ENCODE results near the gene PLK3. TPM values are rescaled to one million over a fixed set of nuclear protein-coding genes. Genes with fewer than 3 reads are reported as not detected.
A peak's percentile ranks its signal among the peaks of the same experiment; 100 is the strongest.

PLK3 gene
- total RNA-seq, 2 donors from 2014 or later: 3.3 to 9.0 TPM

DNA sequence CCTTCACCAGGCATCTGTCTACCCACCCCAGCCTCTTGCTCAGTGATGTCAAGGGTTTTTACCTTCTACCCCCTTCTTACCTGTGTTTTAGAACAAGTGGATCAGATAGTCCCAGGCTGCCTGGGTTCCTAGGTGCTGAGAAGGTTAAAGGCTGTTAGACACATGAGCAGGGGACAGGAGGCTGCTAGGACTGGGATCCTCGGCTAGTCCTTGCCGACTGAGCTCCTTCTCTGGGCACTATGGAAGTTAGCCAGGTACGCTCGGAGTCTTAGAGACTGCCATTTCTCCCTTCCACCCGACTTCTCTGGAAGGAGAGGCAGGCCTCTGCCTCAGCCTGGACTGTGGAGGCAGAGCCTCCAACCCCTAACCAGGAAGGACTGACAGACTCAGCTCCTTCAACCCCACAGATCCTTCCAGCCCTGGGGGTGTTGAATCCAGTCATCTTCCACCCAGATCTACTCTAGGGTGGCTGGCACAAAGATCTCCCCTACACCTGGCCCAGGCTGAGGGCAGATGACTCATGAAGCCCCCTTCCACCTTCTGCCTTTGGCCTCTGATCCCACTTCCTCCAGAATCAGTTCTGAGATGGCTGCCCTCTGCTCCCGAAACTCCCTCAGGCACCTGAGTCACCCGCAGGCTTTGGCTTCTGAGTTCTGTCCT lies 6.7 kb downstream of the PLK3 start, which contains the start of gene DYNLT4:
Gene DYNLT4, minus strand, starts transcription at position 648 of the 660 bp plus-strand sequence. CDS start 683 bp downstream, outside the sequence.
- peaks cover 36% of the 10 kb centered on the region for H3K4me1 ChIP-seq (ENCODE audit: control insufficient read depth, insufficient read depth, low read length)
- Mint-ChIP-seq H3K36me3 (ENCODE audit: low read depth) (peaks cover 9% of the 10 kb centered on the region), H3K27me3 (ENCODE audit: insufficient read depth) (no peaks in the 10 kb centered on the region), H3K9me3 (no peaks in the 10 kb centered on the region), H3K4me1 (peaks cover 35% of the 10 kb centered on the region), H3K27ac (peak within 1 kb of the TSS; percentile 99), H3K4me3 (peak within 1 kb of the TSS; percentile 51)
- no peak within 1 kb of the TSS for H3K4me3 ChIP-seq (ENCODE audit: low read length)
- DNase-seq: no peak
- peaks cover 27% of the 10 kb centered on the region for H3K36me3 ChIP-seq (ENCODE audit: control insufficient read depth, insufficient read depth, low read length)
- no peaks in the 10 kb centered on the region for H3K9me3 ChIP-seq (ENCODE audit: control insufficient read depth, low read length)
- H3K27me3 ChIP-seq (ENCODE audit: control insufficient read depth, insufficient read depth, low read length, poor library complexity, severe bottlenecking): no peaks in the 10 kb centered on the region
- peak within 1 kb of the TSS; percentile 59 for H3K9ac ChIP-seq (ENCODE audit: extremely low read depth, low read length, poor library complexity, severe bottlenecking)
- H3K27ac ChIP-seq (ENCODE audit: low read depth, low read length): peak within 1 kb of the TSS; percentile 87
- TF ChIP-seq, protein P1, sequence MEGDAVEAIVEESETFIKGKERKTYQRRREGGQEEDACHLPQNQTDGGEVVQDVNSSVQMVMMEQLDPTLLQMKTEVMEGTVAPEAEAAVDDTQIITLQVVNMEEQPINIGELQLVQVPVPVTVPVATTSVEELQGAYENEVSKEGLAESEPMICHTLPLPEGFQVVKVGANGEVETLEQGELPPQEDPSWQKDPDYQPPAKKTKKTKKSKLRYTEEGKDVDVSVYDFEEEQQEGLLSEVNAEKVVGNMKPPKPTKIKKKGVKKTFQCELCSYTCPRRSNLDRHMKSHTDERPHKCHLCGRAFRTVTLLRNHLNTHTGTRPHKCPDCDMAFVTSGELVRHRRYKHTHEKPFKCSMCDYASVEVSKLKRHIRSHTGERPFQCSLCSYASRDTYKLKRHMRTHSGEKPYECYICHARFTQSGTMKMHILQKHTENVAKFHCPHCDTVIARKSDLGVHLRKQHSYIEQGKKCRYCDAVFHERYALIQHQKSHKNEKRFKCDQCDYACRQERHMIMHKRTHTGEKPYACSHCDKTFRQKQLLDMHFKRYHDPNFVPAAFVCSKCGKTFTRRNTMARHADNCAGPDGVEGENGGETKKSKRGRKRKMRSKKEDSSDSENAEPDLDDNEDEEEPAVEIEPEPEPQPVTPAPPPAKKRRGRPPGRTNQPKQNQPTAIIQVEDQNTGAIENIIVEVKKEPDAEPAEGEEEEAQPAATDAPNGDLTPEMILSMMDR (conservative IDR thresholded peaks at IDR 0.05): no peak
- WGBS, 2 experiments (ENCODE audit: insufficient coverage in 1 of 2, insufficient read length in 1 of 2): 82 to 88% methylated on average over 7 of the region's 7 CpGs

DNA sequence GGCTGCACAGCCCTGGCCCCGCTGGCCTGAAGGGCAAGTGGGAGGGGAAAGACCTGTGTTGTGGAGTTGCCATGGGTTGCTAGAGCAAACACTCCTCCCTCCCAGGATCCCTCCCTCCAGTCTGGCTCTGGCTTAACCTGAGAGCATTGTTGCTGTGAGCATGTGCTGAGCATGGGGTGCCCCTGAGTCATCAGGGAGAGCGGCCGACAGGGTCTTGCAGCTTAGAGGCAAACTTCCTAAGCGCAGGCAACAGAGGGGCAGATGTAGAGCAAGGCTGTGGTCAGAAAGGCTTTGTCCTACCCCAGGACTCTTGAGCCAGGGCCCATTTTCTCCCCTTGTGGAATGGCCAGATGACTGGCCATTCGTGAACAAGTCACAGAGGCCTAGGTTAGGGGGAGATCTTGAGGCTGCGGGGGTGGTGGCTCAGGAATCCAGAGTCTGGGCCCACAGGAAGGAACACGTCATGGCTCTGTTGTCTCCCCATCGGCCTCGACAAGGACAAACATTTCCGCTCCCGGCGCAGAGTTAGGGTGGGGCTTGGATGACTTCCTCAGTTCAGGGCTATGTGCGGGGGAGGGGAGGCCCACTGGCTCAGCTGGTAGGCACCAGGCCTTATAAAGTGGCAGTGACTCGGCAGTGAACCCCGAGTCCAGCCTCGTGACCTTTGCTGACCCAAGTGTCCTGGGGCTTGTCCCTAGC lies 7.3 kb downstream of the PLK3 start:
- H3K27me3 Mint-ChIP-seq (ENCODE audit: insufficient read depth): peaks cover 5% of the 10 kb centered on the region
- Histone ChIP-seq H3K27ac (ENCODE audit: low read depth, low read length) (peak overlapping the region; percentile 87), H3K9ac (ENCODE audit: extremely low read depth, low read length, poor library complexity, severe bottlenecking) (peak overlapping the region; percentile 59), H3K36me3 (ENCODE audit: control insufficient read depth, insufficient read depth, low read length) (peaks cover 27% of the 10 kb centered on the region), H3K9me3 (ENCODE audit: control insufficient read depth, low read length) (no peaks in the 10 kb centered on the region), H3K4me3 (ENCODE audit: low read length) (no peak overlapping the region), H3K4me1 (ENCODE audit: control insufficient read depth, insufficient read depth, low read length) (peaks cover 35% of the 10 kb centered on the region), H3K27me3 (ENCODE audit: control insufficient read depth, insufficient read depth, low read length, poor library complexity, severe bottlenecking) (no peaks in the 10 kb centered on the region)
- H3K9me3 Mint-ChIP-seq: no peaks in the 10 kb centered on the region
- peaks cover 33% of the 10 kb centered on the region for H3K4me1 Mint-ChIP-seq
- peak; percentile 98 for DNase-seq
- peak overlapping the region; percentile 51 for H3K4me3 Mint-ChIP-seq
- TF ChIP-seq, protein P1 (conservative IDR thresholded peaks at IDR 0.05): no peak
- peaks cover 9% of the 10 kb centered on the region for H3K36me3 Mint-ChIP-seq (ENCODE audit: low read depth)
- WGBS, 2 experiments (ENCODE audit: insufficient coverage in 1 of 2, insufficient read length in 1 of 2): 38 to 58% methylated on average over 8 to 16 of the region's 16 CpGs
- H3K27ac Mint-ChIP-seq: peak overlapping the region; percentile 99

DNA sequence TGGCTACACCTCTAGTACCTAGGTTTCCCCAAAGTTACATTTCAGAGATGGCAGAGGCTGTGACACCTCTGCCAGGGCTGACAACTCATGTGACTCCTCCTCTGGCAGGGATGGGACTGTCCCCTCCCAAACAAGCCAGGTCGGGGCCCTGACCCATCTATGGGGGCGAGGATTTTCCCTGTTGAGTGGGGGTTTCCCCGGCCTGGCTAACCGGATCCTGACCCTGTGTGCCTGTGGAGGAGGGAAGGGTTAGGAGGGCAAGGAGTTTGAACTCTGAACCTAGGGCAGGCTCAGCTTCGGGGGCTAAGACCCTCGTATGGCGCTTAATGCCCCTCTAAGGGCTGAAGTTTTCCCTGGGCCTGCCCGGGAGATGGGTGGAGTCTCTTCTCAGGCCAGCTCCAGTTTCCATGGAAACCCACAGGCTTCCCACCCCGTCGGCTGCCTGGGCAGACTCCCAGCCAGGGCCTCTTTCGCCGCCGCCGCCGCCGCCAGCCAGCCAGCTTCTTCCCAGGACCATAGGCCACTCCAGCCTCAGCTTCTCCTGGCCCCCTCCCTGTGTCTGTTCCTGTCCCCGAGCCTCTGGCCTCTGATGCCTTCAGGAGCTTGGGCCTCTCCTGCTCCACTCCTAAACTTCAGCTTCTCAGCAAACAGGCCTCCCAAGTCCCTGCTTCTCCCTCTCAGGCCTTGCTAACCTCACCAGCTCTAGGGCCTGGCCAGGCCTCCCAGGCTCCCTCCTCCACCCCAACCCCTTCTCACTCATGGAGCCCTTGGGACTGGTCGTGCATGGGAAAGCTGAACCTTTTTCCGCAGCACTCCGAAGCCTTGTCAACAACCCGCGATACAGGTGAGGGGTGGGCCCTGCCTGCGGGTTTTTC lies 8.1 kb downstream of the PLK3 start, which contains the start of gene BTBD19:
Gene BTBD19, plus strand, starts transcription at position 461 of the 875 bp plus-strand sequence. Its CDS starts 298 bp downstream, at position 759.
- Histone ChIP-seq H3K4me1 (ENCODE audit: control insufficient read depth, insufficient read depth, low read length) (peaks cover 32% of the 10 kb centered on the region), H3K9ac (ENCODE audit: extremely low read depth, low read length, poor library complexity, severe bottlenecking) (peak within 1 kb of the TSS; percentile 59), H3K27ac (ENCODE audit: low read depth, low read length) (peak within 1 kb of the TSS; percentile 87), H3K36me3 (ENCODE audit: control insufficient read depth, insufficient read depth, low read length) (peaks cover 22% of the 10 kb centered on the region), H3K9me3 (ENCODE audit: control insufficient read depth, low read length) (no peaks in the 10 kb centered on the region), H3K27me3 (ENCODE audit: control insufficient read depth, insufficient read depth, low read length, poor library complexity, severe bottlenecking) (no peaks in the 10 kb centered on the region), H3K4me3 (ENCODE audit: low read length) (peak within 1 kb of the TSS; percentile 67)
- H3K4me1 Mint-ChIP-seq: peaks cover 33% of the 10 kb centered on the region
- DNase-seq: peak; percentile 94
- peaks cover 5% of the 10 kb centered on the region for H3K27me3 Mint-ChIP-seq (ENCODE audit: insufficient read depth)
- TF ChIP-seq, protein P1 (conservative IDR thresholded peaks at IDR 0.05): no peak
- peak within 1 kb of the TSS; percentile 51 for H3K4me3 Mint-ChIP-seq
- H3K36me3 Mint-ChIP-seq (ENCODE audit: low read depth): peaks cover 9% of the 10 kb centered on the region
- 37 to 43% methylated on average over 18 to 23 of the region's 23 CpGs for WGBS, 2 experiments (ENCODE audit: insufficient coverage in 1 of 2, insufficient read length in 1 of 2)
- H3K9me3 Mint-ChIP-seq: no peaks in the 10 kb centered on the region
- H3K27ac Mint-ChIP-seq: peak within 1 kb of the TSS; percentile 99
